DND-41 (cell line): ENCODE measurements around the gene BUD31.

ENCODE experiments used
- ATAC-seq: fragments of 200-7000 bp; cut with Tn5 transposase; 3 replicates; pipeline ENCODE4 v1.9.1; 2021; ENCODE audit warnings: low read depth; ENCODE audit not compliant: insufficient read depth
- DNase-seq: peaks from one replicate; pipeline ENCODE4 v3.0.0-alpha.2; 2020
- H2AFZ ChIP-seq: 2 replicates; pipeline ENCODE4 v1.6.0; 2012; ENCODE audit warnings: low read depth, low read length
- H3K27ac ChIP-seq: 2 replicates; pipeline ENCODE4 v1.5.1; 2012; ENCODE audit warnings: low read length, inconsistent platforms
- H3K27me3 ChIP-seq: fragments of 200-600 bp; sonication (generic); 2 replicates; pipeline ENCODE4 v1.6.0; 2012; ENCODE audit warnings: low read length, mild to moderate bottlenecking, inconsistent platforms; ENCODE audit not compliant: insufficient read depth, poor library complexity
- H3K36me3 ChIP-seq: 2 replicates; pipeline ENCODE4 v1.5.1; 2012; ENCODE audit warnings: low read length, inconsistent platforms; ENCODE audit not compliant: insufficient read depth
- H3K4me1 ChIP-seq: 2 replicates; pipeline ENCODE4 v1.5.1; 2012; ENCODE audit warnings: mild to moderate bottlenecking, low read length; ENCODE audit not compliant: insufficient read depth
- H3K4me2 ChIP-seq: 2 replicates; pipeline ENCODE4 v1.6.0; 2012; ENCODE audit warnings: mild to moderate bottlenecking, moderate library complexity, low read length, inconsistent platforms; ENCODE audit not compliant: insufficient read depth
- H3K4me3 ChIP-seq, 2 experiments: fragments of 200-600 bp in 1 of 2; shearing (Covaris generic) in 1 of 2; 2 replicates each; pipeline ENCODE4 v1.5.1; 2012 to 2016; ENCODE audit warnings: inconsistent platforms in 2 of 2, low read length in 2 of 2, mild to moderate bottlenecking in 2 of 2, low read depth in 1 of 2, moderate library complexity in 1 of 2
- H3K79me2 ChIP-seq: 2 replicates; pipeline ENCODE4 v1.6.0; 2012; ENCODE audit warnings: low read length, inconsistent platforms; ENCODE audit not compliant: insufficient read depth
- H3K9ac ChIP-seq: 2 replicates; pipeline ENCODE4 v1.6.0; 2012; ENCODE audit warnings: low read depth, mild to moderate bottlenecking, inconsistent platforms, low read length, moderate library complexity
- H3K9me3 ChIP-seq: 2 replicates; pipeline ENCODE4 v1.5.1; 2012; ENCODE audit warnings: low read length, moderate library complexity, mild to moderate bottlenecking, inconsistent platforms; ENCODE audit not compliant: insufficient read depth, severe bottlenecking
- H4K20me1 ChIP-seq: 2 replicates; pipeline ENCODE4 v1.6.0; 2012; ENCODE audit warnings: low read length; ENCODE audit not compliant: insufficient read depth
- EZH2 ChIP-seq: IDR thresholded peaks from 3 replicates; pipeline ENCODE4 v1.6.1; 2012; ENCODE audit warnings: borderline replicate concordance, low read depth, mild to moderate bottlenecking, moderate library complexity, low read length, inconsistent platforms; ENCODE audit not compliant: severe bottlenecking
- TF ChIP-seq, protein P1 (sequence below): IDR thresholded peaks from 2 replicates; pipeline ENCODE4 v1.5.1; 2012; ENCODE audit warnings: borderline replicate concordance, low read length, moderate library complexity, mild to moderate bottlenecking; ENCODE audit not compliant: poor library complexity, severe bottlenecking; ENCODE audit errors: extremely low read depth

The BUD31 gene

DNA sequence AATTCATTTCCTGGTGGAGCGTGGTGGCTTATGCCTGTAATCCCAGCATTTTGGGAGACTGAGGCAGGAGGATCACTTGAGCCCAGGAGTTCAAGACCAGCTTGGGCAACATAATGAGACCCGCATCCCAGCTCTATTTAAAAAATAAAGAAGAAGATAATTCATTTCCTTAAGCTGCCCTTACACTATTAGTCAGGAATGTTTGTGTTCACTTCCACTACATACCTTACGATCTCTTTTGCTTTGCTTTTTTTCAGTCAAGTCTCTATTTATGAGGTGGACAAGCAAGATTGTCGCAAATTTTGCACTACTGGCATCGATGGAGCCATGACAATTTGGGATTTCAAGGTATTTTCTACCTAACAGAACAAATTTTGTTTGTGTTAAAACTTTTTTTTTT, 45.5 kb upstream of the BUD31 start:
- Histone ChIP-seq H3K27ac (no peak overlapping the region), H3K4me3 (no peak overlapping the region), H3K9ac (no peak overlapping the region), H3K27me3 (no peaks in the 10 kb centered on the region), H3K4me1 (no peaks in the 10 kb centered on the region), H2AFZ (no peak overlapping the region), H4K20me1 (no peaks in the 10 kb centered on the region; the same call in 1 of the 2 replicates), H3K4me2 (no peak overlapping the region), H3K9me3 (no peaks in the 10 kb centered on the region), H3K36me3 (peaks cover 82% of the 10 kb centered on the region), H3K79me2 (no peaks in the 10 kb centered on the region)
- TF ChIP-seq EZH2, result no peak
- TF ChIP-seq, protein P1, sequence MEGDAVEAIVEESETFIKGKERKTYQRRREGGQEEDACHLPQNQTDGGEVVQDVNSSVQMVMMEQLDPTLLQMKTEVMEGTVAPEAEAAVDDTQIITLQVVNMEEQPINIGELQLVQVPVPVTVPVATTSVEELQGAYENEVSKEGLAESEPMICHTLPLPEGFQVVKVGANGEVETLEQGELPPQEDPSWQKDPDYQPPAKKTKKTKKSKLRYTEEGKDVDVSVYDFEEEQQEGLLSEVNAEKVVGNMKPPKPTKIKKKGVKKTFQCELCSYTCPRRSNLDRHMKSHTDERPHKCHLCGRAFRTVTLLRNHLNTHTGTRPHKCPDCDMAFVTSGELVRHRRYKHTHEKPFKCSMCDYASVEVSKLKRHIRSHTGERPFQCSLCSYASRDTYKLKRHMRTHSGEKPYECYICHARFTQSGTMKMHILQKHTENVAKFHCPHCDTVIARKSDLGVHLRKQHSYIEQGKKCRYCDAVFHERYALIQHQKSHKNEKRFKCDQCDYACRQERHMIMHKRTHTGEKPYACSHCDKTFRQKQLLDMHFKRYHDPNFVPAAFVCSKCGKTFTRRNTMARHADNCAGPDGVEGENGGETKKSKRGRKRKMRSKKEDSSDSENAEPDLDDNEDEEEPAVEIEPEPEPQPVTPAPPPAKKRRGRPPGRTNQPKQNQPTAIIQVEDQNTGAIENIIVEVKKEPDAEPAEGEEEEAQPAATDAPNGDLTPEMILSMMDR, result no peak
- no peak for ATAC-seq
- DNase-seq, result no peak

DNA sequence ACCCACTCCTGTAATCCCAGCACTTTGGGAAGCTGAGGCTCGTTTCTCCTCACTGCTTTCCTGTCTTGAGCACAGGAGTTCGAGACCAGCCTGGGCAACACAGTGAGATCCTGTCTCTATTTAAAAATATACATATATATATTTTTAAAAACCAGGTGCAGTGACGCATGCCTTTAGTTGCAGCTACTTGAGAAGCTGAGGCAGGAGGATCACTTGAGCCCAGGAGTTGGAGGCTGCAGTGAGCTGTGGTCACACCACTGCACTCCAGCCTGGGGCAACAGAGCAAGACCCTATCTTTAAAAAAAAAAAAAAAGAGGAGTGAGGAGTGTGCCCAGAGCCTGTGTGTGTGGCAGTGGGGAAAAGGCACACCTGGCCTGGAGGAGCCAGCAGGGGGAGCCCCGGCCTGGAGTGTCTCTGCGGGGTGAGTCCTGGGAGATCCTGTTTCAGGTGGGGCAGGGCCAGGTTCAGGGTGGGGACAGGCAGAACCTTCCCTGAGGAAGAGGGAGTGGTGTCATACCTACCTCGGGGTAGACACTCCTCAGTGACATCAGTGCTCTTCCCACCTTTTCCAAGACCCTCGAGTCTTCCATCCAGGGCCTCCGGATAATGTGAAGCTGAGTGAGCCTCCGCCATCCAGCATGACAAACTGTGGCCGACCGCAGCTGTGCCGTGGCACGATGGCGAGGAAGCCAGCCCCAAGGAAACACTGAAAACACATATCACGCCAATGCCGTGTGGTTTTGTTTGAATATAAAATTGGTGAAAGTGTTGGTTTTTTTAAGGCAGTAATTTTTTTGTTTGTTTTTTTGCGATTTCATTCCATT, 43.2 kb upstream of the BUD31 start:
- H3K27ac ChIP-seq, result no peak overlapping the region
- peak; percentile 77 for ATAC-seq

DNA sequence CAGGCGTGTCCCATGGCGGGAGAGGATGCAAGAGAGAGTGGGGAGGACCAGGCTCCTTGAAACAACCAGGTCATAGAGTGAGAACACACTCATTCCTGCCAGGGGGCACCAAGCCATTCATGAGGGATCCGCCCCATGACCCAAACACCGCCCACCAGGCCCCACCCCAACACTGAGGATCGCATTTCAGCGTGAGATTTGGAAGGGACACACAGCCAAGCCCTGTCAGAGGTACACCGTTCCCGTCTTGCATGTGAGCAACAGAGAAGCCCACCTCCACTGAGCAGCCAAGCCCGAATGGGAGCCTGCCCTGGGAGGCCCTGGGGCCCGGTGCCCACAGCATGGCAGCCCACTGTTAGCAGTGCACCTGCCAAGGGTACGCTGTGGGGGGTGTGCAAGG, 42.1 kb upstream of the BUD31 start:
- H3K36me3 ChIP-seq, result peaks cover 59% of the 10 kb centered on the region
- H4K20me1 ChIP-seq, result no peaks in the 10 kb centered on the region; the same call in 1 of the 2 replicates
- ATAC-seq, result no peak

More for the DNA sequence above, 43.2 kb upstream of the BUD31 start:
- H3K79me2 ChIP-seq, result no peaks in the 10 kb centered on the region
- no peak overlapping the region for H3K4me2 ChIP-seq
- peak; percentile 45 for DNase-seq
- H4K20me1 ChIP-seq, result no peaks in the 10 kb centered on the region; the same call in 1 of the 2 replicates
- H3K9me3 ChIP-seq, result no peaks in the 10 kb centered on the region
- no peaks in the 10 kb centered on the region for H3K27me3 ChIP-seq
- H3K4me3 ChIP-seq, result no peak overlapping the region
- H3K9ac ChIP-seq, result no peak overlapping the region
- no peak overlapping the region for H2AFZ ChIP-seq
- peaks cover 69% of the 10 kb centered on the region for H3K36me3 ChIP-seq
- no peaks in the 10 kb centered on the region for H3K4me1 ChIP-seq
- TF ChIP-seq, protein P1, result peak; percentile 60
- no peak for TF ChIP-seq EZH2

DNA sequence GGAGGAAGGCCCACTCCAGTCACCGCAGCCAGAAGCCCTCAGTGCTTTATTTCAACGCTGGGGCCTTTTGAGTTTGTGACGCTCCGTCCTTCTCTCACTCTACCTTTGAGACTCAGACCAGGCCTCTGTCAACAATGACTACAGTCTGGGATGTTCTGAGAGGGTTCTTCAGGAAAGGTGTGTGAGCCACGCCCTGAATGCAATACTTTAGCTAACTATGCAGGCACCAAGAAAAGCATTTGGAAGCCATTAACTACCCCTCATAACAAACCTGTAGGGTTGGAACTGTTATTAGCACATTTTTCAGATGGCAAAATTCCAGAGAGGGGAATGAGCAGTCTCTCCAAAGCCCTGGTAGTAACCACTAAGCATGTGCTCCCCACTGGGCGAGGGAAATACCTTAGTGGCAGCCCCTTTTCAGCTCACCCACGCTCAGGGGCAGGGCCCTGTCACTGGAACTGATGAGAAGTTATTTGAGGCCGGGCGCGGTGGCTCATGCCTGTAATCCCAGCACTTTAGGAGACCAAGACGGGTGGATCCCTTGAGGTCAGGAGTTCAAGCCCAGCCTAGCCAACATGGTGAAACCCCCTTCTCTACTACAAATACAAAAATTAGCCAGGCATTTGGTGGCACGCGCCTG, 39.9 kb upstream of the BUD31 start:
- no peaks in the 10 kb centered on the region for H3K79me2 ChIP-seq
- H3K27ac ChIP-seq, result no peak overlapping the region
- peaks cover 41% of the 10 kb centered on the region for H3K36me3 ChIP-seq
- H3K9ac ChIP-seq, result no peak overlapping the region
- no peak overlapping the region for H2AFZ ChIP-seq
- H4K20me1 ChIP-seq, result no peaks in the 10 kb centered on the region; the same call in 1 of the 2 replicates
- peaks cover 2% of the 10 kb centered on the region for H3K4me1 ChIP-seq
- TF ChIP-seq, protein P1, result no peak
- TF ChIP-seq EZH2, result no peak
- H3K27me3 ChIP-seq, result no peaks in the 10 kb centered on the region
- H3K4me2 ChIP-seq, result no peak overlapping the region
- no peak overlapping the region for H3K4me3 ChIP-seq
- DNase-seq, result no peak
- no peaks in the 10 kb centered on the region for H3K9me3 ChIP-seq
- no peak for ATAC-seq

More for the DNA sequence above, 42.1 kb upstream of the BUD31 start:
- no peak for TF ChIP-seq EZH2
- Histone ChIP-seq H3K9me3 (no peaks in the 10 kb centered on the region), H3K4me1 (no peaks in the 10 kb centered on the region), H2AFZ (no peak overlapping the region), H3K79me2 (no peaks in the 10 kb centered on the region), H3K4me2 (no peak overlapping the region), H3K9ac (no peak overlapping the region), H3K27ac (no peak overlapping the region), H3K4me3 (no peak overlapping the region), H3K27me3 (no peaks in the 10 kb centered on the region)
- no peak for DNase-seq
